DMS 273 (cell line): ENCODE results near the gene EEFSEC.
"Not testable (repeated sequence)": the region's sequence is repeated elsewhere in the genome, so short reads cannot be mapped to it uniquely, and the experiment has no call there.

Source experiments
- DNase-seq: peaks from one replicate; lab custom pipeline; 2025; ENCODE audit not compliant: unreplicated experiment; lab: John Stamatoyannopoulos, UW

The EEFSEC gene

DNA sequence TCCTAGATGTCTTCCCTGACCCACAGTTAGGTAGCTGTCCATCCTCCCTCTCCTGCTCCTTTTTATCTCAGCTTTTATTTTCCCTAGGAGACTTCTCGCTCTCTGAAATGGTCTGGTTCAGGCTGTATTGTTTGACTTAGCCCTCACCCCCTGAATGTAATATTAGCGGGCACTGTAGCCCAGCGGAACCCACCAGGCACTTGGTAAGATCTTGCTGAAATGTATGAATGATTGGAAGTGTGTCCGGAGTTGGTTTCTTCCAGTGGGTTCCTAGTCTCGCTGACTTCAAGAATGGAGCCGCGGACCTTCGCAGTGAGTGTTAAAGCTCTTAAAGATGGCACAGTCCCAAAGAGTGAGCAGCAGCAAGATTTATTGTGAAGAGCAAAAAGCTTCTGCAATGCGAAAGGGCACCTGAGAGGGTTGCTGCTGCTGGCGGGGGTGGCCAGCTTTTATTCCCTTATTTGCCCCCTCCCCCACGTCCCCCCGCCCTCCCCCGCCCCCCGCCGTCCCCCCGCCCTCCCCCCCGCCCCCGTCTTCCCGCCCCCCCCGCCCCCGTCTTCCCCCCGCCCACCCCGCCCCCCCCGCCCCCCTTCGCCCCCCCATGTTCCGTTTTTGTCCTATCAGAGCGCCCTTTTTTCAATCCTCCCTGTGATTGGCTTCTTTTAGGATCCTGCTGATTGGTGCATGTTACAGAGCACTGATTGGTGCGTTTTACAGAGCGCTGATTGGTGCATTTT is 694 bp upstream of the EEFSEC start:
- DNase-seq = peak; percentile 94

DNA sequence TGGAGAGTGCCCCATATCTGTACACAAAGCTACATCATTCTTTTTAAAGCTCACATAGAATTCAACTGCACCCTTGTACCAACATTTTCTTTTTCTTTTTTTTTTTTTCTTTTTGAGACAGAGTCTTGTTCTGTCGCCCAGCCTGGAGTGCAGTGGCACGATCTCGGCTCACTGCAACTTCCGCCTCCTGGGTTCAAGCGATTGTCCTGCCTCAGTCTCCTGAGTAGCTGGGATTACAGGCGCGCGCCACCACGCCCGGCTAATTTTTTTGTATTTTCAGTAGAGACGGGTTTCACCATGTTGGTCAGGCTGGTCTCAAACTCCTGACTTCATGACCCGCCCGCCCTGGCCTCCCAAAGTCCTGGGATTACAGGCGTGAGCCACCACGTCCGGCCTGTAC is 1.1 kb downstream of the EEFSEC start:
- not testable (repeated sequence) for DNase-seq

DNA sequence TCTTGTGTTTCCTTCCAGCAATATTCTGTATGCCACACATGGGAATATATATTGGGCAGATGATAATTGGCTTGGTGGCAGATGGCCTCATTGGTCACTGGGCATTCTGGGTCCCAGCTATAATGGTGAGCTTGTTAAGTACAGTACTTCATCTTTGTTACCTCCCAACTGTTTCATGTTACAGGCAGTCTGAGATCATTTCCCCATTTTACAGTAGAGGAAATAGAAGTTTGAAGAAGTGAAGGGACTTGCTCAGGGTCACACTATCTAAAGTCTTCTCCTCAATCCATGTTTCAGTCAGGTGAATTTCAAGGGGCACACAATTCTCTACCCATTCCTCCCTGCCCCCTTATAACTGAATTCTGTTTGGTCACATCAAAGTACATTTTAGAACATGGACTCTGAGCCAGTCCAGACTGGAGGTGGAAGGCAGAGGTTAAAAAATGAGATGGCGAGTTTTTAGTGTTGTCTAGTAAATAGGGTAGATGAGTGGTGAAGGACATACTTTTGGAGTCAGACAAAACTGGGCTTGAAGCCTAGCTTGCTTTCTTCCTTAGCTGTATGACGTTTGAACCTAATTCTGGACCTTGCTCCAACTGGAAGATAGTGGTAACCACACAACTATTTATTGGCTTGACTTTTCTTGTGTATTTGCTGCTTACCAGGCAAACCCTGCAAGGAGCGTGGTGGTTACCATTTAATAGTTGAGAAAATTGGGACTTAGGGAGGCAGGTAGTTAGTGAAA is 2.5 kb downstream of the EEFSEC start:
- no peak for DNase-seq

DNA sequence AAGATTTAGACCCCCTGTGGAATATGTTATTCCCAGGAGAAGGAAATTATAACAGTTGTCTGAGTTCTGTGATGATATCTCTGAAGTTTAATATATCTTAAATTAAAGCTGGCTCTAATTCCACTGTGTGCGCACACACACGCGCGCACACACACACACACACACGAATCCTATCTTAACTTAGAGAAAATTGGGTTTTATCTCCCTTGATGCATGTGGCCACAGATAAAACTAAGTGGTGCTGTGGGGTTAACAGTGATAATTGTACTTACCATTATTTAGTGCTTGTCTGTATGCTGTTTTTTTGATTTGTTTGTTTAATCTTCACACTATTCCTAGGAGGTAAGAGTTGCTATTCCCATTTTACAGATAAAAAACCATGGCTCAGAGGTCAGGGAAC is 7.4 kb downstream of the EEFSEC start:
- DNase-seq = no peak

DNA sequence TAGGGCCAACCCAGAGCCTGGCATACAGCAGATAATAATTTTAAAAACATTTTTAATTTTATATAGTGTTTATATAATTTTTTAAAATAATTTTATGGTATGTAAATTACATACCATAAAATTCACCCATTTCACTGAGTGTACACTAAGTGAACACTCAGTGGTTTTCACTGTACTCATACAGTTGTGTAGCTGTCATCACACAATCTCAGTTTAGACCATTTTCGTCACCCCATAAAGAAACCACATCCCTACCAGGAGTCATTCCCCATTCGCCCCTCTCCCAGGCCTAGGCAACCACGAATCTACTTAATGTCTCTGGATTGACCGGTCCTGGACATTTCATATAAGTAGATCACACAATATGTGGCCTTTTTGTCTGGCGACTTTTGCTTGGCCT is 10.2 kb downstream of the EEFSEC start:
- no peak for DNase-seq

DNA sequence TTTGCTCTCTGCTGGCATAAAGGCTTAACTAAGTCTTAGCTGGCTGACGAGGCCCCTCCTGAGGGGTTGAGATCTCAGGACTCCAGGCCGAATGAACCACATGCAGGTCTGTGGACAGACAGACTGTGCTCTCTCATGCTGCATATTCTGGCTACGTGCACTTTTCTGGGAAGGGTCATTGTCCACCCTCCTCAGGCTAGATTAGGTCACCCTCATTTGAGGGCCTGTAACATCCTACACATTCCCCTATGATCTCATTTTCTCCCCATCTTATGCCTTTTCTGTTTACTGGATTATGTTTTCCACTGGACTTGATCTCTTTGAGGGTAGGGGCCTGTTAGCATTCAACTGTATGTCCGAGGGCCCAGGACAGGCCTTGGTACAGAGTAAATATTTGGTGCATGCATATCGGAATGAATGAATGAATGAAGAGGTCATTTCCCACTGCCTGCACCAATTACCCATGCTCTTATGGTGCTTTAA is 13.7 kb downstream of the EEFSEC start:
- no peak for DNase-seq

DNA sequence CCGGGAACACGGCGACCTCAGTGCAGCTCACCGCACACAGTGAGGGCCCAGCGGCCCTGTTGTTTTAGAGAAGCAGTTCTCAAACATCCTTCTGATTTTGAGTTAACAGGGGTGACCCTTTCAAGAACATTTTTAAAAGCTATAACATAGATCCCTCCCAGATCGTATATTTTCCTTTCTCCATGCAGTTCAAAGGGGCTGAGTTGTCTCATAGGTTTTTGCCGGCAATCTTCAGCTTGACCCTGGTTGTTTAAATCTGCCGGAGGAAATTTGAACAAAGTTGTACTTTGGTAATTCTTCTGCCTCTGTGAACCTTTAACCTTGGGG is 14.3 kb downstream of the EEFSEC start:
- no peak for DNase-seq

DNA sequence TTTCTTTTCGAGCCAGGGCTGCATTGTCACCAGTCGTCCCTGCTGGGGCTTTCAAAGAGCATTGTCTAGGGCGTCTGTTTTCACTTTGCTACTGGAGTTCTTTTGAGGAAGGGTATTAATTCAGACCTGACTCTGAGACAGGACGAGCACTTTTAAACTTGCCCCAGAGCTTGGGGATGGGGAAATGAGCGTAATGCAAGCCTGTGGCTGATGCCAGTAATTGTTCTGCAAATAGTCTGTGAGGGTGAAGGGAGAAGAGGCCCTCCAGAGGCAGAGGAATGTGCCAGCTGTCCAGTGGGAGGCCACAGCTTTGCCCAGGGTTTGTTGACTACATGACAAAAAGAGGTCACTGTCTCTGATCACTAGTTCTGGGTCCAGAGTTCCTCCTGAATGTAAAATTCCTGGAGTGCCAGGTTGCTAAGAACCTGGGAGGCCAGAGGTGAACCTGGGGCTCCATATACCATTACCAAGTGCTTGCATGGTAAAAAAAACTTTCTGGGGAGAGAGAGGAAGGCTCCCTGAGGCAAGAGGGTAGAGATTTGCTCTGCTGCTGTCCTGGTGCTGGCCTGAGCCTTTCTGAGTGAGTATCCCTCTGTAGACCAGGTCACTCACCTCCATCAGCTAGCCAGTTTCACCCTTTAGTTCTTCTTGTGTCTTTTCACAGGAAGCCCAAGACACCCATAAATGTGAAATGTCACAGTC is 14.8 kb downstream of the EEFSEC start:
- no peak for DNase-seq

DNA sequence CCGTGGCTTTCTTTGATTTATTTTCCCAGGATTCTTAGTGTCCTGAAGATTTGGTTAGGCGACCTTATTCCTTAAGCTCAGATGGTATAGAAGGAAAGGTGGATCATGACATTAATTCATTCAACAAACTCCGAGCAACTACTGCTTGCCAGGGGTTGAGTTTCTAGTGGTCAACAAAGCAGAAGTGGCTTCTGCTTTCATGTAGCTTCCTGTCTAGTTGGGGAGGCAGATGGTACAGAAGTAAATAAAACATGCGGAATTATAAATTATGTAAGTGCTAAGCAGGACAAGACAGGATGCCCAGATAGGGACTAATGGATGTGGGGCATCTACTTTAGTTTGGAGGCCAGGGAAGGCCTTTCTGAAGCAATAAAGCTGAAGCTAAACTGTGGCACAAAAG is 15.6 kb downstream of the EEFSEC start:
- no peak for DNase-seq

DNA sequence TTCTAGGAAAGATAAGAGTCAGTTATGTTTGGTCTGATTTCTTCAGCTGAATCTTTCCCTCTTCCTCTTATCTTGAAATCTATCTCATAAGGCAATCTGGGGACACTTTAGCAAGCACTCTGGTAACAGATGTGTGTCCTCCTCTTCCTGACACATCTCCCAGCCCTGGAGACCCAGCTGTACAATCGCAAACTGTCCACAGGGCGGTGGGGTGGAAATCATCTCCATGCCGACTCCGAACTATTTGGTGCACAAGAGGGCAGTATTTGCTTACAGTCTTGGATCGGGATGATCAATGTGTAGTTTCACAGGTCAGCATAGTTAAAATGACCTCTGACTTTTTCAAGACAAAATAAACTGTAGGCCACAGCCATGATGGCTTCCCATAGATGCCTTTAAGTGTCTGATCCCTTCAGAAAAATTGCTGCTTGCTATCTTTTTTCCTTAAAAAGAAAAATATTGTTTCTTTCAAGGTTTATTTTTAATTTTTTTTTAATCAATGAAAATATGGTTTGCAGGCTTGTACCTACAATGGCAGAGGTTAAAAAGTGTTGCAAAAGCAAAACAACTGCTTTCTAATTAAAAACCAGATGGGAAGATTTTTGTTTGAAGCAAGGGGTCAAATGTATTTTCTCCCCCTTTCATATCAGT is 17.7 kb downstream of the EEFSEC start:
- DNase-seq = peak; percentile 94

DNA sequence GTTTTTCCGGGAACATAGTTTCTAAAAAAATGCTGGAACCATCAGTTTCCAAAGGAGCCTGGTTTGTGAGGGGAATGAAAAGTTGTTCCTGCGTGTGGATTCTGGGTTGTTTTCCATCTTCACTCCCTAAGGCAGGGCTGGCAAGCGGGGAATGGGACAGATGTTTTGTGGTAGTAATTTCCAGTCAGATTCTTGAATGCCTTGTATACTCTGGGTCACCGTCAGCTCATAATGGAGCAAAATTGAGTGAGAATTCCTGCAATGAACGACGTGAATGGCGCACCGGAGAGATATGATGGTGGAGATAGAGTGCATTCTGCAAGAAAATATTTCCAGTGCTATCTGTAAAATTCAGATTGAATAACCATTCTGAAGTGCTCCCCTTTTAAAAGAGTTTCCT is 19.9 kb downstream of the EEFSEC start:
- DNase-seq = no peak

DNA sequence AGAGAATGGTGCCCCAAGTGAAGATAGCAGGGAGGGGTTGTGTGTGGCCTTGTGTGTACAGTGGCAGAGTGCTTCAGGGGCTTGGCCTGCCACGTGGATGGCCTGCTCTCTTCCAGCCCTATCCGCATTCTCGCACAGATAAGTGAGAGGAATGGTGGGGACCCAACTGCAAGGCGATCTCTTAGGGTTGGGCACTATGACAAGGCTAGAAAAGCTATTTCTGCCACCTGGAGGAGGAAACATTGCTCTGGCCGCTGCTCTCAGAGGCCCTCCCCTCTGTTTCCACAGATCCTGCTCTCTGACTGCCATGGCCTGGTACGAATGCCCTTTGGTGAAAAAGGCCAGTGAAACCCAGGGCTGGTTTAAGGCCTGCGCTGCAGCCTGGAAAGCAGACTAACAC is 20.6 kb downstream of the EEFSEC start:
- DNase-seq = no peak

DNA sequence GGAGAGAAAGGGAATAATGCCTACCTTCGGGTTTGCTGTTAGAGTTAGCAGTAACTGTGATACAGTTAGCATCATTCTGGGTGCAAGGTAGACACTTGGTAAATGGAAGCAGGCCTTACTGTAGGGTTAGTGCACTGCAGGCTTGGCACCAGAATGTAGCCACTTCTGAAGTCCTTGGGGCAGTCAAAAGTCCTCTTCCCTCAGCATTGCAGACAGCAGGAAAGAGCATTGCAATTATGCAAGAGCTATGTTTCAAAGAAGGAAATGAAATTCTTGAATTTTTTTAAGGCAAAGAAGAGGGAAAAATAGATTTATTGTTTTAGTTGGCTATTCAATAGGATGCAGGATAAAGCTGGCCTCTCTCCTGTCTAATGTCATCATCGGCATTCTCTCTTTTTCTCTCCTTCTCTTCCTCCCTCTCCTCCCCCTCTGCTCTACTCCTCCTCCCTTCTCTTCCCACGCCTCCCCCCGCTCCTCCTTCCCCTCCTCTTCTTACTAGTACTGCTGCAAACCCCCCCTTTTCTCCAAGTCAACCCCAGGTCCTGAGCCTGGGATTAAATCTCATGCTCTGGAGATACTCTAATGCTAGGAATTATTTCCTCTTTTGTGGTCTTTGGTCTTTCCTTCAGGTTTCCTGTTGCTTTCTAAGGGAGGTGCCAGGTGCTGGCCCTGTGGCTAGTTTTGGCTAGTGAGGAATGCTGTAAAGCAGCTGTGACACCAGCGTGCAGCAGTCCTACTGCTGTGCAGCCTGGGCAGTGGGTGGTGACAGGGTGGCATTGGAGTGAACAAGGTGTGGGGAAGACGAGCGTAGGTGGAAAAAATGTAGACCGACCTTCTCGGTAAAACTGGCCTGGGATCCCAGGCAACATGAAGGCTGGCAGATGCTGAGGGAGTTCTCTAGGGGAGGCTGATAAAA is 21.7 kb downstream of the EEFSEC start:
- no peak for DNase-seq

DNA sequence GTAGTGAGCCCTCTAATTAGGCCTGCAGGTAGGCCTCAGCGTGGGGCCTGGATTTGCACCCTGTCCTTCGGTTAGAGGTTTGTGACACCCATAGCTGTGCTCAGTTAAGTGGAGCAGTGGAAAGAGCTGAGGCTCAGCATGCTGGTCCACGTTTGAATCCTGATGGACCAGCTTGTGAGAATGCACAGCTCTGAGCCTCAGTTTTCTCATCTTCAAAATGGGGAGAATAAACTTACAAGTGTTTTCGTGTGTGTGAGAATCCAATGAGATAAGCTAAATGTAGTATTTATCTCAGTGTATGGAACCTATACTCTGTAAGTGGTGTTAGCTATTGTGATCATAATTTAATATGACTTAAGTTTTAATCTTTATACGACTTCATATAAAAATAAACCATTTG is 22.5 kb downstream of the EEFSEC start:
- DNase-seq = no peak

DNA sequence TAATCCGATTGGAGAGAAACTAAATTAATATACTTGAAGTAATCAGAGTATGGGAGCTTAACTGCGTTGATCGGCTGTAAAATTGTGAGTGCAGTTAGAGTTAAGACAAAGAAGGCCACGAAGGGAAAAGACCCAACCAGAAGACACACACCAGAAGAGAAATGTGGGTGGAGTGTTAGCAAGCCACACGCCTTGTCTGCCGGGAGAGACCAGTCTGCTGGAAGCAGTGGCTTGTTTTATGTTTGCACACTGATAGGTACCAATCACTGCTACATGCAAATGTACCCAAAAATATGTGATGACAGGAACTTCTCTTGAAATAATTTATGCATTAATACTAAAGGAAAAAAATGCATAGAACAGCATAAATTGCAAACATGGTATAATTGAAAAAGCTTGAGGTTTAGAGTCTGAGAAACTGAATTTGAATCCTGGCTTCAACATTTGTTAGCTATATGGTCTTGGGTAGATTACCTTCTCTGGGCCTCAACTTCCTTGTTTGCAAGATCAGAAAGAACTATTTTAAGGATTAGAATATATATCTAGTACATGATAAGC is 23.1 kb downstream of the EEFSEC start:
- no peak for DNase-seq

DNA sequence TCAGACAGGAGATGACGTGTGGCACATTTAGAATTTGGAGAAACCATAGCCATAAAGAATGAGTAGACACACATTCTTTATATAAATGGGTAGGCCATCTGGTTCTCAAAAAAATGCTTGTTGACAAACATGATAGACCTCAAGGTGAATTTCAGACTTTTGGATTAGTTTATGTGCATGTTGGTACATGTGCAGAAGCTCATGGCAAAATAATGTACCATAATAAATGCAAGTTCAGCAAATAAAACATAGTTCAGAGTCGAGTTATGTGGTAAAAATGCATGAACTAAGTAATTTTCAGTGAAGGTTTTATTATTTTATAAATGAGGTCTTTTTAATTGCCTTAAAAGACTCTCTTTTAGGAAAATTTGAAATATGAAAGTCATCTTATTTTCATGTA is 24.6 kb downstream of the EEFSEC start:
- no peak for DNase-seq

DNA sequence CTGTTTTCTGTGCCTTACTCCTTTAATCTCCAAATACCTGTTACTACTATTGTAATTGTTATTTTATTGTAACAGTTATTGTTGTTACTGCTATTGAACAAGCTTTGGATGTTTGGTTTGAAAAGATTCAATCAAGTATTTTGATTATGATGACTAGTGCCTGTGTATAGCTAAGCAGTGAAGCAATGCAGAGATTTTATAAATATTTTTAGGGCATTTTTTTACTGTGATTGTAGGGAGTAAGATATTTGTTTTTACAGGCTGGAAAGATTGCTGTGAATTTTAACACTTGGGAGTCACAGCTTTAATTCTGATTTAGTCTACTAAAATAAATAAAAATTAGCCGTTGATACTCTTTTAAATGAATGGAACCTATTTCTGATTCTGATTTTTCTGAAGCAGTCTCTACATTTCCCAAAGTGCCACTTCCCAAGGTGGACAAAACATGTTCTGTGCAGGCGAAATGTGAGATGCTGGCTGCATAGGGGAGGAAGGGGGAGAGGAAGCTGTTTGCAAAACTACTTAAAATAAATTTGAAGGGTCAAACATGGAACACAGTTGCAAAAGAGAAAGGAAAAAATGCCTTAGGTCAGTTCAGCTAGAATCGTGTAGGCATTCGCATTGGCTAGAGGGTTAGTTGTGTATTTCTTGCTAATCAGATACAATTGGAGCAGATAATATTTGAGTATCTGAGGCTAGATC is 25.7 kb downstream of the EEFSEC start:
- DNase-seq = peak; percentile 26

DNA sequence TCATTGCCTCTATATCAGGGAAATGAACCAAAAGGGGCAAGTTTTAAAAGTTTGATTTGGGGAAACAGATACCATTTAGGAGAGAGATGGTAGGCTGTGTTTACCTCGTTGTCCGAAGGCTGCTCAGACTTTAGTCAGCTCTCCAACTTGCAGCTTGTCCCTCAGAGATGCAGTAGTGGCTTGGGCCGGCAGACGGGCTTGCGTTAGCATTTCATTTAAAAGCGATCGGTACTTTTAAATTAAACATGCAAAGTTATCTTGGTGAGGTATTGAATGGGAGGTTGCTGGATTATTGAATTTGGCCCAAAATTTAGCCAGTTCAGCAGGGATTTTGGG is 26.2 kb downstream of the EEFSEC start:
- DNase-seq = no peak

DNA sequence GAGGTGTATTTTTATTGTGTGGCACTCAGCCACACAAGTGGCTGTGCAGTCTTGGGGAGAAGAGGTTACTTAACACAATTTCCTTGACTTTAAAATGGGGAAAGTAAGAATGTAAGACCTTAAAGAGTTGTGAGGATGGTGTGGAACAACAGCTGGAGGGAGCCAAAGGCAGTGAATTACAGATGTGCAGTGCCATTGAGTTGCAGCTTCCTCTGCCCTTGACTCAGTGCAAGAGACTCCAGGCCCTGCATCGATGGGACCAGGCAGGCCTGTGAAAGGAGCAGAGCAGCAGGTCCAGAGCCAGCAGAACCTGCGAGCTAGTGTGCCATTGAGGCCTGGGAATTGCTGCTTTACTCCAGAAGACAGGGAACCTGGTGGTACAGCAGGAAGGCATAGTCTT is 27.2 kb downstream of the EEFSEC start:
- no peak for DNase-seq

DNA sequence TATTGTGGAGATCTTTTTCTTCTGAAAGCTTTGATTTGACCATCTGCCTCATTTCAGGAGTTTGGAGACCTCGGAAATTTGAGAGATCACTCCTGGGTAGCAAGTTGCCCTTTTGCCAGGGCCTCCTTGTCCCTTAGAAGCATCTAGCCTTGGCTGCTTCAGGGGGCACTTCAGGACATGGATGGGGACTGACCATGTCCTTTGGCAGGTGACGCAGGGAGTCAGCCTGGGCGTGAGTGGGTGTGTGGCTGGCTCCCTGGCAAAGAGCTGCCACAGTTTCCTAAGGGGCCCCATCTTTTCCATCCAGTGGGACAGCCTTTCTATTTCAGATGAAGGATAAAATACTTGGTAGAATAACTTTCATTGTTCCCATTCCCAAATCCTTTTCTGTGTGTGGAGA is 27.6 kb downstream of the EEFSEC start:
- no peak for DNase-seq
